HepG2 (cell line): Measurements from ENCODE around the gene AFF1. TPM values are rescaled to one million over a fixed set of nuclear protein-coding genes. Genes with fewer than 3 reads are reported as not detected.

Experiments used
- ASH2L ChIP-seq: fragments of 300-600, 200-600 bp; sonication (generic); IDR thresholded peaks from 2 replicates; pipeline ENCODE4 v1.7.0; 2017; ENCODE audit warnings: low read depth, mild to moderate bottlenecking, moderate library complexity, mixed read lengths, low read length; ENCODE audit not compliant: insufficient read length
- CBFB ChIP-seq: sonication (generic); formaldehyde crosslinking; IDR thresholded peaks from 2 replicates; pipeline ENCODE4 v1.4.0; 2020; ENCODE audit warnings: missing genetic modification reagents
- CHCHD3 ChIP-seq: sonication (generic); formaldehyde crosslinking; IDR thresholded peaks from 2 replicates; pipeline ENCODE4 v1.8.0; 2022; ENCODE audit warnings: mild to moderate bottlenecking, missing genetic modification reagents, moderate library complexity
- KLF12 ChIP-seq: sonication (generic); formaldehyde crosslinking; IDR thresholded peaks from 2 replicates; pipeline ENCODE4 v1.4.0; 2020; ENCODE audit warnings: missing genetic modification reagents, borderline replicate concordance
- KLF6 ChIP-seq: IDR thresholded peaks from 2 replicates; pipeline ENCODE4 v1.8.0; 2016; ENCODE audit warnings: missing biosample characterization, missing genetic modification reagents
- MAF1 ChIP-seq: sonication (generic); formaldehyde crosslinking; IDR thresholded peaks from 2 replicates; pipeline ENCODE4 v1.5.0; 2020; ENCODE audit warnings: missing genetic modification reagents, borderline replicate concordance
- MXI1 ChIP-seq: IDR thresholded peaks from 3 replicates; pipeline ENCODE4 v1.6.1; 2012; ENCODE audit warnings: low read depth, low read length, inconsistent platforms, borderline replicate concordance
- NFYC ChIP-seq: IDR thresholded peaks from 2 replicates; pipeline ENCODE4 v1.6.1; 2016; ENCODE audit warnings: missing genetic modification reagents, missing compliant biosample characterization
- NPAS2 ChIP-seq: sonication (generic); formaldehyde crosslinking; IDR thresholded peaks from 2 replicates; pipeline ENCODE4 v1.8.0; 2022; ENCODE audit warnings: mild to moderate bottlenecking, missing genetic modification reagents, borderline replicate concordance
- POLR2A ChIP-seq, 2 experiments: IDR thresholded peaks; 2 replicates each; pipeline ENCODE4 v1.6.1; 2011; ENCODE audit warnings: low read depth in 2 of 2, low read length in 2 of 2, mild to moderate bottlenecking in 1 of 2, moderate library complexity in 1 of 2; ENCODE audit not compliant: insufficient read depth in 1 of 2
- RORA ChIP-seq: sonication (generic); formaldehyde crosslinking; IDR thresholded peaks from 2 replicates; pipeline ENCODE4 v1.5.0; 2020; ENCODE audit warnings: mild to moderate bottlenecking, missing genetic modification reagents, moderate library complexity
- SP5 ChIP-seq: IDR thresholded peaks from 2 replicates; pipeline ENCODE4 v1.6.1; 2016; ENCODE audit warnings: low read depth, borderline replicate concordance
- TBP ChIP-seq: sonication (generic); formaldehyde crosslinking; IDR thresholded peaks from 2 replicates; pipeline ENCODE4 v1.5.0; 2020; ENCODE audit warnings: missing genetic modification reagents
- TSC22D2 ChIP-seq: sonication (generic); formaldehyde crosslinking; IDR thresholded peaks from 2 replicates; pipeline ENCODE4 v1.5.1; 2020; ENCODE audit warnings: missing genetic modification reagents, mild to moderate bottlenecking, borderline replicate concordance
- ZFP41 ChIP-seq: sonication (generic); formaldehyde crosslinking; IDR thresholded peaks from 2 replicates; pipeline ENCODE4 v1.4.0; 2020; ENCODE audit warnings: mild to moderate bottlenecking, missing genetic modification reagents, borderline replicate concordance
- ZFP62 ChIP-seq: sonication (generic); formaldehyde crosslinking; IDR thresholded peaks from 2 replicates; pipeline ENCODE4 v1.4.0; 2020; ENCODE audit warnings: missing genetic modification reagents
- ZFP82 ChIP-seq: sonication (generic); formaldehyde crosslinking; IDR thresholded peaks from 2 replicates; pipeline ENCODE4 v1.5.1; 2020; ENCODE audit warnings: mild to moderate bottlenecking, missing genetic modification reagents, borderline replicate concordance
- ZMYM2 ChIP-seq: sonication (generic); formaldehyde crosslinking; IDR thresholded peaks from 2 replicates; pipeline ENCODE4 v1.8.0; 2022; ENCODE audit warnings: mild to moderate bottlenecking, missing genetic modification reagents
- ZNF121 ChIP-seq: sonication (generic); formaldehyde crosslinking; IDR thresholded peaks from 2 replicates; pipeline ENCODE4 v1.5.0; 2020; ENCODE audit warnings: mild to moderate bottlenecking, missing genetic modification reagents
- ZNF205 ChIP-seq: IDR thresholded peaks from 2 replicates; pipeline ENCODE4 v1.6.1; 2018; ENCODE audit warnings: missing biosample characterization, missing genetic modification reagents
- ZNF292 ChIP-seq: sonication (generic); formaldehyde crosslinking; IDR thresholded peaks from 2 replicates; pipeline ENCODE4 v1.8.1; 2022; ENCODE audit warnings: mild to moderate bottlenecking, low read depth, missing genetic modification reagents, borderline replicate concordance
- ZNF30 ChIP-seq: sonication (generic); formaldehyde crosslinking; IDR thresholded peaks from 2 replicates; pipeline ENCODE4 v1.5.0; 2020; ENCODE audit warnings: mild to moderate bottlenecking, missing genetic modification reagents
- ZNF775 ChIP-seq: sonication (generic); formaldehyde crosslinking; IDR thresholded peaks from 2 replicates; pipeline ENCODE4 v1.4.0; 2020; ENCODE audit warnings: missing genetic modification reagents, mild to moderate bottlenecking, moderate library complexity, borderline replicate concordance
- ZNF850 ChIP-seq: sonication (generic); formaldehyde crosslinking; conservative IDR thresholded peaks from 2 replicates; pipeline ENCODE4 v1.9.0; 2021; ENCODE audit warnings: mild to moderate bottlenecking, missing genetic modification reagents
- ZSCAN20 ChIP-seq: sonication (generic); formaldehyde crosslinking; IDR thresholded peaks from 2 replicates; pipeline ENCODE4 v1.4.0; 2020; ENCODE audit warnings: missing genetic modification reagents, mild to moderate bottlenecking, borderline replicate concordance
- polyA plus RNA-seq, 8 experiments: library from polyadenylated mRNA; depleted of rRNA in 3 of 8; stranded (reverse) in 7 of 8; unstranded in 1 of 8; fragments of >200 nt; fragmentation: Illumina TruSeq in 4 of 8; extraction: Trizol in 4 of 8; gene quantifications; 2 replicates each; pipeline versions ENCODE4 v1.2.1 to v1.2.3, GENCODE V29; 2011 to 2016; ENCODE audit warnings: low read depth in 4 of 8, missing spikeins in 1 of 8, mixed read lengths in 1 of 8; ENCODE audit not compliant: insufficient read depth in 1 of 8
- total RNA-seq, 5 experiments: library from RNA; depleted of rRNA; stranded (reverse); fragments of >200 nt; fragmentation: Illumina TruSeq; extraction: Trizol; gene quantifications; 2 replicates each; pipeline ENCODE4 v1.2.3, GENCODE V29; 2016; ENCODE audit warnings: low read depth in 1 of 5
- TF ChIP-seq, protein P1 (sequence below): sonication (generic); formaldehyde crosslinking; IDR thresholded peaks from 2 replicates; pipeline ENCODE4 v1.5.1; 2020; ENCODE audit warnings: missing genetic modification reagents, mild to moderate bottlenecking, borderline replicate concordance
- TF ChIP-seq, protein P2 (sequence below): sonication (generic); formaldehyde crosslinking; IDR thresholded peaks from 2 replicates; pipeline ENCODE4 v1.9.0; 2021; ENCODE audit warnings: missing genetic modification reagents, borderline replicate concordance

AFF1 gene
- total and polyA plus RNA-seq, 2 of the 13 experiments (the other 11 are each of a cell fraction or from before 2014, with no cell fraction given): 15.5 to 15.9 TPM

DNA sequence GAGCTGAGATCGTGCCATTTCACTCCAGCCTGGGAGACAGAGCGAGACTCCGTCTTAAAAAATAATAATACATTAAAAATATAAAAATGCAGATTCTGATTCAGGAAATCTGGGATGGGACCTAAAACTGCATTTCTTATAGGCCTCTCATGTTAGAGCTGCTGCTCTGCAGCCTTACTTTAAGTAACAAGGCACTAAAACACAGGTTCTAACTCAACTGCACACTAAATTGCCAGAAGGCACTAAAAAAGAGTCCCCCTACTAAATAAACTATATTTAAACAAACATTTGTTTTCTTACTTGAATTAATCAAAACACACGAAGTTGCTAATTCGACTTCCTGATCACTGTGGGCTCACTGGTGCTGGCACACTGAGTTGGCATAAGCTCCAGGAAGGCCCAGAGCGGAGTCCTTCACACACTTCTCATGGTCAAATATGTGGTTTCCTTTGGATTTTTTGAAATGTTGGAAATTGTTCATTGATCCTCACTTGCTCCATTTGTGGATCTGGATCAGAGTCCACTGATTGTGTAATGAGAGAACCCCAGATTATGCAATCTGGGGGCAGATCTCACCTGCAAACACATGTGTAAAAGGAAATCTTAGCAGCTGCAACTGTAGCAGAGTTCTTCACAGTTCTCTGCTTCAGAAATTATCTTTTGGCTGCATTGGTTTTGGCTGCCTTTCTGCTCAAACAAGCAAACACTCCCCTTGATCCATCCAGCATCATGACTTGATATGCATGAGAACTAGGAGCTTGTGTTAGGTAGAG, 59.3 kb downstream of the AFF1 start (continued):
- TF ChIP-seq ZNF30 (no peak), ZNF292 (CRISPR knock-in tag) (no peak; the same call in 1 of the 2 replicates), MXI1 (peak; percentile 48; the same call in 1 of the 3 replicates), ZFP62 (no peak), CHCHD3 (CRISPR knock-in tag) (no peak), TSC22D2 (CRISPR knock-in tag) (no peak), SP5 (CRISPR knock-in tag) (0 out of 2 replicates have a peak, but pooled peaks have one; percentile 36), RORA (no peak), ASH2L (peak; percentile 34), ZNF850 (no peak), ZFP82 (CRISPR knock-in tag) (no peak), ZFP41 (CRISPR knock-in tag) (no peak), KLF12 (no peak), CBFB (CRISPR knock-in tag) (peak; percentile 70; the same call in 1 of the 2 replicates), ZNF775 (no peak), MAF1 (CRISPR knock-in tag) (no peak), ZMYM2 (CRISPR knock-in tag) (peak; percentile 88), ZNF121 (CRISPR knock-in tag) (no peak), KLF6 (0 out of 2 replicates have a peak, but pooled peaks have one; percentile 51), ZNF205 (CRISPR knock-in tag) (peak; percentile 91; the same call in 1 of the 2 replicates), NPAS2 (CRISPR knock-in tag) (peak; percentile 44; the same call in 1 of the 2 replicates), NFYC (CRISPR knock-in tag) (peak; percentile 32; the same call in 1 of the 2 replicates), POLR2A (IDR thresholded peaks at IDR 0.05; ENCODE audit: insufficient read depth in 1 of 2, low read depth in 2 of 2, low read length in 2 of 2) (no peak), ZSCAN20 (CRISPR knock-in tag) (no peak), TBP (CRISPR knock-in tag) (no peak)
- TF ChIP-seq, protein P1, sequence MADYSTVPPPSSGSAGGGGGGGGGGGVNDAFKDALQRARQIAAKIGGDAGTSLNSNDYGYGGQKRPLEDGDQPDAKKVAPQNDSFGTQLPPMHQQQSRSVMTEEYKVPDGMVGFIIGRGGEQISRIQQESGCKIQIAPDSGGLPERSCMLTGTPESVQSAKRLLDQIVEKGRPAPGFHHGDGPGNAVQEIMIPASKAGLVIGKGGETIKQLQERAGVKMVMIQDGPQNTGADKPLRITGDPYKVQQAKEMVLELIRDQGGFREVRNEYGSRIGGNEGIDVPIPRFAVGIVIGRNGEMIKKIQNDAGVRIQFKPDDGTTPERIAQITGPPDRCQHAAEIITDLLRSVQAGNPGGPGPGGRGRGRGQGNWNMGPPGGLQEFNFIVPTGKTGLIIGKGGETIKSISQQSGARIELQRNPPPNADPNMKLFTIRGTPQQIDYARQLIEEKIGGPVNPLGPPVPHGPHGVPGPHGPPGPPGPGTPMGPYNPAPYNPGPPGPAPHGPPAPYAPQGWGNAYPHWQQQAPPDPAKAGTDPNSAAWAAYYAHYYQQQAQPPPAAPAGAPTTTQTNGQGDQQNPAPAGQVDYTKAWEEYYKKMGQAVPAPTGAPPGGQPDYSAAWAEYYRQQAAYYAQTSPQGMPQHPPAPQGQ: no peak
- TF ChIP-seq, protein P2, sequence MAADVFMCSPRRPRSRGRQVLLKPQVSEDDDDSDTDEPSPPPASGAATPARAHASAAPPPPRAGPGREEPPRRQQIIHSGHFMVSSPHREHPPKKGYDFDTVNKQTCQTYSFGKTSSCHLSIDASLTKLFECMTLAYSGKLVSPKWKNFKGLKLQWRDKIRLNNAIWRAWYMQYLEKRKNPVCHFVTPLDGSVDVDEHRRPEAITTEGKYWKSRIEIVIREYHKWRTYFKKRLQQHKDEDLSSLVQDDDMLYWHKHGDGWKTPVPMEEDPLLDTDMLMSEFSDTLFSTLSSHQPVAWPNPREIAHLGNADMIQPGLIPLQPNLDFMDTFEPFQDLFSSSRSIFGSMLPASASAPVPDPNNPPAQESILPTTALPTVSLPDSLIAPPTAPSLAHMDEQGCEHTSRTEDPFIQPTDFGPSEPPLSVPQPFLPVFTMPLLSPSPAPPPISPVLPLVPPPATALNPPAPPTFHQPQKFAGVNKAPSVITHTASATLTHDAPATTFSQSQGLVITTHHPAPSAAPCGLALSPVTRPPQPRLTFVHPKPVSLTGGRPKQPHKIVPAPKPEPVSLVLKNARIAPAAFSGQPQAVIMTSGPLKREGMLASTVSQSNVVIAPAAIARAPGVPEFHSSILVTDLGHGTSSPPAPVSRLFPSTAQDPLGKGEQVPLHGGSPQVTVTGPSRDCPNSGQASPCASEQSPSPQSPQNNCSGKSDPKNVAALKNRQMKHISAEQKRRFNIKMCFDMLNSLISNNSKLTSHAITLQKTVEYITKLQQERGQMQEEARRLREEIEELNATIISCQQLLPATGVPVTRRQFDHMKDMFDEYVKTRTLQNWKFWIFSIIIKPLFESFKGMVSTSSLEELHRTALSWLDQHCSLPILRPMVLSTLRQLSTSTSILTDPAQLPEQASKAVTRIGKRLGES (CRISPR knock-in tag): no peak
